Activated CD8-positive, alpha-beta T cell treated with anti-CD3 and anti-CD28 coated beads for 36 hours (primary cell): ENCODE measurements around the gene SRRM2. TPM values are rescaled to one million over a fixed set of nuclear protein-coding genes. Genes with fewer than 3 reads are reported as not detected.

Experiments
- ATAC-seq: fragments of 200-7000 bp; cut with Tn5 transposase; one replicate; pipeline ENCODE4 v1.10.0; 2021; ENCODE audit warnings: mild to moderate bottlenecking, moderate library complexity
- CTCF ChIA-PET: fragments of 350-600 bp; sonication (Branson Sonifier 250); formaldehyde crosslinking; loops from one replicate; lab custom pipeline; 2021; ENCODE audit warnings: antibody characterized with exemption; lab: Charles Lee
- POLR2A ChIA-PET: fragments of 350-600 bp; sonication (Branson Sonifier 250); formaldehyde crosslinking; loops from one replicate; lab custom pipeline; 2021; ENCODE audit warnings: antibody characterized with exemption; lab: Charles Lee
- DNase-seq: peaks from one replicate; pipeline ENCODE4 v3.0.0-alpha.2; 2020
- H3K27ac Mint-ChIP-seq: one replicate; pipeline ENCODE4 v1.8.0; 2021; ENCODE audit warnings: mild to moderate bottlenecking, mixed read lengths
- H3K27me3 Mint-ChIP-seq: one replicate; pipeline ENCODE4 v1.8.0; 2021; ENCODE audit warnings: mixed read lengths
- H3K36me3 Mint-ChIP-seq: one replicate; pipeline ENCODE4 v1.8.0; 2021; ENCODE audit warnings: low read depth, mixed read lengths
- H3K4me1 Mint-ChIP-seq: one replicate; pipeline ENCODE4 v1.8.0; 2021; ENCODE audit warnings: low read depth, mixed read lengths
- H3K4me3 Mint-ChIP-seq: one replicate; pipeline ENCODE4 v1.8.0; 2021; ENCODE audit warnings: mild to moderate bottlenecking, moderate library complexity, mixed read lengths
- H3K9me3 Mint-ChIP-seq: one replicate; pipeline ENCODE4 v1.8.0; 2021; ENCODE audit warnings: mixed read lengths
- CTCF ChIP-seq: fragments of 200-600 bp; IDR thresholded peaks from one replicate; pipeline ENCODE4 v1.8.0; 2022; ENCODE audit warnings: antibody characterized with exemption, mild to moderate bottlenecking
- intact Hi-C: fragments of 100-400 bp; cut with micrococcal nuclease; formaldehyde crosslinking; loops from one replicate; pipeline ENCODE4 v1.10.0; 2022
- total RNA-seq, 2 experiments: library from RNA; stranded (reverse); gene quantifications; one replicate each; pipeline ENCODE4 v1.2.3, GENCODE V29; 2021

The SRRM2 gene
- total RNA-seq, 2 experiments from 2014 or later, result 518 to 561 TPM

GRCh38 chr16:2764718-2765117, 12.3 kb downstream of the SRRM2 start:
- DNase-seq (no peak), ATAC-seq (no peak)
- peaks cover 5% of the 10 kb centered on the region for H3K4me1 Mint-ChIP-seq
- ChIA-PET POLR2A (interaction anchor here (0.8 to 4.6 kb wide), 7 partner anchors 8 to 65 kb away, joined by 3 to 45 read pairs (median 4); partner anchors contain the start of genes SRRM2 and ZG16B), CTCF (no interaction called here)
- intact Hi-C loops, result no loop called here
- no peaks in the 10 kb centered on the region for H3K27me3 Mint-ChIP-seq
- no peaks in the 10 kb centered on the region for H3K9me3 Mint-ChIP-seq
- peaks cover 86% of the 10 kb centered on the region for H3K36me3 Mint-ChIP-seq
- H3K27ac Mint-ChIP-seq, result no peak overlapping the region
- TF ChIP-seq CTCF, result no peak
- H3K4me3 Mint-ChIP-seq, result no peak overlapping the region

GRCh38 chr16:2765462-2766404, 13.3 kb downstream of the SRRM2 start:
- Mint-ChIP-seq H3K27me3 (no peaks in the 10 kb centered on the region), H3K9me3 (no peaks in the 10 kb centered on the region), H3K4me1 (peaks cover 2% of the 10 kb centered on the region), H3K4me3 (no peak overlapping the region), H3K27ac (no peak overlapping the region), H3K36me3 (peaks cover 81% of the 10 kb centered on the region)
- ATAC-seq (no peak), DNase-seq (no peak)
- TF ChIP-seq CTCF, result no peak
- ChIA-PET CTCF (no interaction called here), POLR2A (interaction anchor here (0.6 to 4.6 kb wide), 10 partner anchors 7 to 74 kb away, joined by 3 to 45 read pairs (median 4); partner anchors contain the start of genes SRRM2 and ZG16B)
- intact Hi-C loops, result no loop called here

- DNase-seq, result no peak
- Mint-ChIP-seq H3K9me3 (no peaks in the 10 kb centered on the region), H3K36me3 (peaks cover 81% of the 10 kb centered on the region), H3K27me3 (no peaks in the 10 kb centered on the region), H3K27ac (no peak overlapping the region), H3K4me1 (peaks cover 4% of the 10 kb centered on the region), H3K4me3 (no peak overlapping the region)
- ChIA-PET POLR2A (interaction anchor here (0.6 to 4.6 kb wide), 8 partner anchors 8 to 153 kb away, joined by 3 to 45 read pairs (median 8); partner anchors contain the start of genes ELOB and SRRM2), CTCF (no interaction called here)
- no peak for ATAC-seq
- intact Hi-C loops, result no loop called here
- TF ChIP-seq CTCF, result no peak
These were observed 14.1 kb downstream of the SRRM2 start for GRCh38 chr16:2766430-2767139.

GRCh38 chr16:2767140-2767731, 14.8 kb downstream of the SRRM2 start:
- POLR2A ChIA-PET, result interaction anchor here (0.8 to 4.5 kb wide), 6 partner anchors 9 to 153 kb away, joined by 3 to 45 read pairs (median 8); partner anchors contain the start of genes ELOB and SRRM2
- ATAC-seq, result no peak
- Mint-ChIP-seq H3K27ac (no peak overlapping the region), H3K27me3 (no peaks in the 10 kb centered on the region), H3K4me3 (no peak overlapping the region), H3K9me3 (no peaks in the 10 kb centered on the region), H3K4me1 (peaks cover 6% of the 10 kb centered on the region), H3K36me3 (peaks cover 80% of the 10 kb centered on the region)
- CTCF ChIA-PET, result no interaction called here
- no peak for DNase-seq
- no peak for TF ChIP-seq CTCF
- intact Hi-C loops, result no loop called here
